Measurements from ENCODE around the gene OCRL.
"Not testable (repeated sequence)": the region's sequence is repeated elsewhere in the genome, so short reads cannot be mapped to it uniquely, and the experiment has no call there.

OCRL gene

DNA sequence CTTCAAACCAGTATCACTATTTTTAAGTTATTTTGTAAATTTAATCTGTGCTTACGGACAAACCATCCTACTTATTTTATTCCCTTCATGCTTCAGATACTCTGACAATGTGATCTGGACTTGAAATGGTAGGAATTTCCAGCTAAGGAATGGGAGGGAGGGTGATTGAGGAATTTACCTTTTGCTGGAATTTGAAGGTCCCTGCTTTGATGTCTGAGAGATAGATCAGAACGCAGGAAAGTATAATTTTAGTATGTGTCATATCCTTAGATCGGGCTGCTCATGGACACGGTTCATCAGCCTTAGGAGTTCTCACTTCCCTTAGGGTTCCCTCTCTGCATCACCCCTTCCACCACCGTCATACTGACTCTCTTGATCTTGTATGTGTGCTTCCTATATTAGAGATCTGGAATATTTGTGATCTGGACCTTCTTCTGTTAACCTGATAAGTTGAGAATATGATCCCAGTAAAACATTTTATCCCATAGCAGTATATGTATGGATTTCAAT lies 16.8 kb downstream of the OCRL start:
- DNase-seq (ENCODE audit: low read depth), result no peak
- no peak overlapping the region for H3K4me3 ChIP-seq (ENCODE audit: low read length)
- no peak for TF ChIP-seq CTCF (conservative IDR thresholded peaks at IDR 0.05; ENCODE audit: low read depth, low read length)

DNA sequence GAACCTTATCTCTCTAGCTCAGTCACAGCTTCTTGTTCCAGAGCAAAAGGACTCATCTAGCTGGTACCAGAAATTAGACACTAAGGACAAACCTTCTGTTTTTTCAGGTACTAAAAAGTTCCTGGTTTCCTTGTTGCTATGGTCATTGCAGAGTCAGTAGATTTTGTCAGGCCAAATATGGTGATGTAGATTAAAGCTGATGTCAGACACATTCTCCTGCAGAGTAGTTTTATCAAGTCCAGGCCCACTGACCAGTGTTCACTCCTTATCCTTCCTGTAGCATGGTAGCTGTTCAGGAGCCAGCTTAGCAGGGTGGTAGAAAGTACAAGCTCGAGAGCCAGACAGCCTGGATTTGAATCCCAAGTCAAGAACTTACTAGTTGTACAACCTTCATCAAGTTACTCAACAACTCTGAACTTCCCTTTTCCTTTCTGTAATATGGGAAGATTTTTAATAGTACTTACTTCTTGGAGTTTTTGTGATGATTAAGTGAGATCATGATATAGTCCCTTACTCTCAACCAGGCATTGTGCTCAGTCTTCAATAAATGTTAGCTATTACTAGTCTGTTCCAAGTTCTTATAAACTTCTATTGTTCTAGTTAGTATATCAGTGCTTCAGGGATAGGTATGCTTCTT lies 17.9 kb downstream of the OCRL start:
- no peak overlapping the region for H3K4me3 ChIP-seq (ENCODE audit: low read length)
- TF ChIP-seq CTCF (conservative IDR thresholded peaks at IDR 0.05; ENCODE audit: low read depth, low read length), result no peak
- DNase-seq (ENCODE audit: low read depth), result no peak

- H3K4me3 ChIP-seq (ENCODE audit: low read length), result no peak overlapping the region
- DNase-seq (ENCODE audit: low read depth), result no peak
- TF ChIP-seq CTCF (conservative IDR thresholded peaks at IDR 0.05; ENCODE audit: low read depth, low read length), result no peak
Observed at GRCh38 chrX:129559783-129560182, 19.7 kb downstream of the OCRL start.

- no peak for DNase-seq (ENCODE audit: low read depth)
- no peak overlapping the region for H3K4me3 ChIP-seq (ENCODE audit: low read length)
- no peak for TF ChIP-seq CTCF (conservative IDR thresholded peaks at IDR 0.05; ENCODE audit: low read depth, low read length)
Observed at GRCh38 chrX:129561453-129561852, 21.4 kb downstream of the OCRL start.

DNA sequence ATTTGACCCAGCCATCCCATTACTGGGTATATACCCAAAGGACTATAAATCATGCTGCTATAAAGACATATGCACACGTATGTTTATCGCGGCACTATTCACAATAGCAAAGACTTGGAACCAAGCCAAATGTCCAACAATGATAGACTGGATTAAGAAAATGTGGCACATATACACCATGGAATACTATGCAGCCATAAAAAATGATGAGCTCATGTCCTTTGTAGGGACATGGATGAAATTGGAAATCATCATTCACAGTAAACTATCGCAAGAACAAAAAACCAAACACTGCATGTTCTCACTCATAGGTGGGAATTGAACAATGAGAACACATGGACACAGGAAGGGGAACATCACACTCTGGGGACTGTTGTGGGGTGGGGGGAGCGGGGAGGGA lies 24.3 kb downstream of the OCRL start:
- not testable (repeated sequence) for DNase-seq (ENCODE audit: low read depth); H3K4me3 ChIP-seq (ENCODE audit: low read length)

GRCh38 chrX:129565046-129565650 lies 25.1 kb downstream of the OCRL start:
- no peak for DNase-seq (ENCODE audit: low read depth)
- no peak for TF ChIP-seq CTCF (conservative IDR thresholded peaks at IDR 0.05; ENCODE audit: low read depth, low read length)

GRCh38 chrX:129566073-129566472 lies 26.0 kb downstream of the OCRL start:
- no peak overlapping the region for H3K4me3 ChIP-seq (ENCODE audit: low read length)
- no peak for DNase-seq (ENCODE audit: low read depth)
- TF ChIP-seq CTCF (conservative IDR thresholded peaks at IDR 0.05; ENCODE audit: low read depth, low read length), result no peak

More at GRCh38 chrX:129565046-129565650, 25.1 kb downstream of the OCRL start:
- no peak overlapping the region for H3K4me3 ChIP-seq (ENCODE audit: low read length)

Measured in retinal pigment epithelial cell (primary cell).